ENCODE data around the gene NDST3.

- no peak for TF ChIP-seq GATA2 (IDR thresholded peaks at IDR 0.05; ENCODE audit: low read depth, low read length)
- no peak for TF ChIP-seq GATA3 (IDR thresholded peaks at IDR 0.05; ENCODE audit: low read depth, low read length)
Observed at GRCh38 chr4:118114720-118115119, 80.4 kb downstream of the NDST3 start.
